HEK293 (cell line): ENCODE measurements around the gene LHFPL6.

Experiments used
- CTCF ChIA-PET: fragments of 350-600 bp; formaldehyde crosslinking; extraction: SDS; loops from one replicate; lab custom pipeline; 2021; ENCODE audit warnings: antibody characterized with exemption; lab: Yijun Ruan, JAX
- POLR2A ChIA-PET: fragments of 300-600 bp; formaldehyde crosslinking; extraction: SDS; loops from one replicate; lab custom pipeline; 2020; ENCODE audit warnings: antibody characterized with exemption, inconsistent platforms; lab: Yijun Ruan, JAX
- H3K27ac ChIP-seq: fragments of 200-500 bp; sonication (Bioruptor generic); 2 replicates; pipeline ENCODE4 v1.5.1; 2014; ENCODE audit warnings: low read depth, low read length, control low read depth, inconsistent platforms; ENCODE audit errors: extremely low read depth
- H3K36me3 ChIP-seq, 2 experiments: fragments of 200-500 bp in 1 of 2; sonication (Bioruptor generic) in 1 of 2; 1 replicate in 1 of 2; 2 replicates in 1 of 2; pipeline ENCODE4 v1.5.1; 2014 to 2017; ENCODE audit warnings: inconsistent platforms in 2 of 2, low read length in 2 of 2; ENCODE audit not compliant: control insufficient read depth in 2 of 2, insufficient read depth in 1 of 2
- H3K4me1 ChIP-seq: fragments of 200-500 bp; sonication (Bioruptor generic); 2 replicates; pipeline ENCODE4 v1.5.1; 2014; ENCODE audit warnings: mild to moderate bottlenecking, low read length, inconsistent platforms; ENCODE audit not compliant: control insufficient read depth, insufficient read depth
- H3K4me3 ChIP-seq: 2 replicates; pipeline ENCODE4 v1.5.1; 2011; ENCODE audit warnings: low read depth, mild to moderate bottlenecking, control low read depth, low read length, moderate library complexity
- H3K9me3 ChIP-seq: fragments of 200-500 bp; sonication (Bioruptor generic); 2 replicates; pipeline ENCODE4 v1.5.1; 2014; ENCODE audit warnings: low read depth, low read length, inconsistent platforms; ENCODE audit not compliant: control insufficient read depth, insufficient read depth
- BCL6B ChIP-seq: fragments of 450-650 bp; formaldehyde crosslinking; IDR thresholded peaks from 2 replicates; pipeline ENCODE4 v1.5.1; 2017; ENCODE audit warnings: missing biosample characterization, missing genetic modification characterization
- HIC1 ChIP-seq: fragments of 450-650 bp; formaldehyde crosslinking; IDR thresholded peaks from 2 replicates; pipeline ENCODE4 v1.5.1; 2016; ENCODE audit warnings: missing biosample characterization, missing genetic modification characterization
- KLF1 ChIP-seq: fragments of 450-650 bp; formaldehyde crosslinking; IDR thresholded peaks from 2 replicates; pipeline ENCODE4 v1.5.1; 2016; ENCODE audit warnings: missing biosample characterization, missing genetic modification characterization
- OSR2 ChIP-seq: fragments of 450-650 bp; formaldehyde crosslinking; IDR thresholded peaks from 2 replicates; pipeline ENCODE4 v1.5.1; 2016; ENCODE audit warnings: missing biosample characterization, missing genetic modification characterization
- PBX3 ChIP-seq: sonication (generic); formaldehyde crosslinking; IDR thresholded peaks from 2 replicates; pipeline ENCODE4 v1.8.1; 2022; ENCODE audit warnings: mild to moderate bottlenecking, moderate library complexity, missing genetic modification reagents
- ZBTB10 ChIP-seq: fragments of 450-650 bp; formaldehyde crosslinking; IDR thresholded peaks from 2 replicates; pipeline ENCODE4 v1.5.1; 2016; ENCODE audit warnings: missing biosample characterization, missing genetic modification characterization
- ZFP37 ChIP-seq: fragments of 450-650 bp; formaldehyde crosslinking; IDR thresholded peaks from 2 replicates; pipeline ENCODE4 v1.5.1; 2016; ENCODE audit warnings: missing biosample characterization, missing genetic modification characterization
- ZNF138 ChIP-seq: fragments of 450-650 bp; formaldehyde crosslinking; IDR thresholded peaks from 2 replicates; pipeline ENCODE4 v1.5.1; 2016; ENCODE audit warnings: missing biosample characterization, missing genetic modification characterization, borderline replicate concordance
- ZNF174 ChIP-seq: fragments of 450-650 bp; formaldehyde crosslinking; IDR thresholded peaks from 2 replicates; pipeline ENCODE4 v1.5.0; 2017; ENCODE audit warnings: missing biosample characterization, mild to moderate bottlenecking, missing genetic modification characterization
- ZNF175 ChIP-seq: fragments of 450-650 bp; formaldehyde crosslinking; IDR thresholded peaks from 2 replicates; pipeline ENCODE4 v1.5.1; 2016; ENCODE audit warnings: missing biosample characterization, missing genetic modification characterization
- ZNF19 ChIP-seq: fragments of 450-650 bp; formaldehyde crosslinking; IDR thresholded peaks from 2 replicates; pipeline ENCODE4; 2016; ENCODE audit warnings: missing biosample characterization, missing genetic modification characterization, low read depth
- ZNF292 ChIP-seq: fragments of 450-650 bp; formaldehyde crosslinking; IDR thresholded peaks from 2 replicates; pipeline ENCODE4 v1.5.1; 2016; ENCODE audit warnings: low read depth, missing biosample characterization, missing genetic modification characterization, borderline replicate concordance
- ZNF404 ChIP-seq: fragments of 450-650 bp; formaldehyde crosslinking; IDR thresholded peaks from 2 replicates; pipeline ENCODE4 v1.5.1; 2017; ENCODE audit warnings: missing biosample characterization, missing genetic modification characterization
- ZNF449 ChIP-seq: fragments of 450-650 bp; formaldehyde crosslinking; IDR thresholded peaks from 2 replicates; pipeline ENCODE4 v1.5.1; 2017; ENCODE audit warnings: missing biosample characterization, mild to moderate bottlenecking, missing genetic modification characterization, moderate library complexity
- ZNF529 ChIP-seq: fragments of 450-650 bp; formaldehyde crosslinking; IDR thresholded peaks from 2 replicates; pipeline ENCODE4 v1.5.1; 2017; ENCODE audit warnings: missing genetic modification characterization, missing biosample characterization; ENCODE audit not compliant: insufficient replicate concordance
- ZNF585B ChIP-seq: fragments of 450-650 bp; formaldehyde crosslinking; IDR thresholded peaks from 2 replicates; pipeline ENCODE4 v1.5.1; 2016; ENCODE audit warnings: missing biosample characterization, missing genetic modification characterization
- ZNF600 ChIP-seq: fragments of 450-650 bp; formaldehyde crosslinking; IDR thresholded peaks from 2 replicates; pipeline ENCODE4 v1.5.1; 2016; ENCODE audit warnings: missing biosample characterization, missing genetic modification characterization
- ZNF664 ChIP-seq: fragments of 450-650 bp; formaldehyde crosslinking; IDR thresholded peaks from 2 replicates; pipeline ENCODE4 v1.5.1; 2016; ENCODE audit warnings: missing biosample characterization, missing genetic modification characterization

The LHFPL6 gene

GRCh38 chr13:39377699-39378098 is 225.3 kb downstream of the LHFPL6 start:
- ChIA-PET CTCF (interaction anchor here (0.6 to 0.7 kb wide), 2 partner anchors 27 to 266 kb away, joined by 3 read pairs; no protein-coding TSS in a partner anchor), POLR2A (no interaction called here)
- TF ChIP-seq ZNF175 (tag by site-specific recombination) (no peak), ZNF585B (tag by site-specific recombination) (no peak), ZNF404 (tag by site-specific recombination) (no peak), KLF1 (tag by site-specific recombination) (no peak), OSR2 (tag by site-specific recombination) (no peak), ZNF529 (no peak), ZNF292 (tag by site-specific recombination) (no peak), ZNF174 (tag by site-specific recombination) (no peak), ZNF600 (no peak), ZFP37 (no peak), ZNF664 (tag by site-specific recombination) (no peak), ZNF449 (tag by site-specific recombination) (no peak), ZNF138 (tag by site-specific recombination) (no peak), BCL6B (tag by site-specific recombination) (no peak), ZNF19 (tag by site-specific recombination) (no peak), ZBTB10 (tag by site-specific recombination) (no peak), PBX3 (CRISPR knock-in tag) (no peak), HIC1 (tag by site-specific recombination) (no peak)
- Histone ChIP-seq H3K9me3 (no peaks in the 10 kb centered on the region), H3K36me3 (no peaks in the 10 kb centered on the region), H3K27ac (no peak overlapping the region), H3K4me1 (no peaks in the 10 kb centered on the region), H3K4me3 (no peak overlapping the region)
